GM18499 (cell line): ENCODE measurements around the gene TOGARAM2.
"Not testable (repeated sequence)": the region's sequence is repeated elsewhere in the genome, so short reads cannot be mapped to it uniquely, and the experiment has no call there.

Experiments used
- ATAC-seq: cut with Tn5 transposase; IDR thresholded peaks from one replicate; pipeline ENCODE4 v1.9.1; 2021; ENCODE audit warnings: moderate number of reproducible peaks; ENCODE audit not compliant: insufficient read depth, unreplicated experiment

The TOGARAM2 gene

DNA sequence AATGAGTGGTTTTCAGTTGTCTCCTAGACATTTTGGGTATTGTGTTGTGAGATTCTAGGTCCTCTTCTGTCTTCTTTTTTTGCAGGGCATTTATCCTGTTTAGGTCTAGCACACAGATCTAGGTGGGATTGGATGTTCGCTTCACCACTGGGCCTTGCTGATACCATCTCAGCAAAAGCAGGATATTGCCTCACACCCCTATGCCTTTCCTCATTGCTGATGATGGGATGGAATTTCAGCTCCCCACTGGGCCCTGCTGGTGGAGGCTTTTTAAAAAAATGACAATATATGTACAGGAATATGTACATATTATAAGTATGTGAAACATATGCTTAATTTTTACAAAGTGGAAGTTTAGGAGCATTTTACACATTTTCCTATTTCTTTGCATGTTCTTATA, 5.4 kb upstream of the TOGARAM2 start:
- no peak for ATAC-seq

DNA sequence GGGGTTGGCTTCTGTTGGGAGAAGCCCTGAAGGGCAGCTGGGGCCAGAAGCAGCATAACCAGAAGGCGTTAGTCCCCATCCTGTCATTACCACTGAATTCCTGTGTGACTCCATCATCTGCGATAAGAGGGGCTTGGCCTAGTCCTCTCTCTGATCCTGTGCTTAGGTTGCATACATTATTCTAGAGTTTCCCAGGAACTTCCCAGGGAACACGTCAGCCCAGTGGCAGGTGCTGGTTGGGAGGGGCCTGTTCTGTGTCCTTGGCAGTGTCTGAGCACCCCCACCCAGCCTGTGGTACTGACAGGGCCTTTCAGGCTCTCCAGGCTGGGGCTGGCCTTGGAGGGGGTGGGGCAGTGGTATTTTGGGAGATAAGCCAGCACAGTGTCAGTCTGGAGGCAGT, 4.5 kb upstream of the TOGARAM2 start:
- ATAC-seq, result no peak

DNA sequence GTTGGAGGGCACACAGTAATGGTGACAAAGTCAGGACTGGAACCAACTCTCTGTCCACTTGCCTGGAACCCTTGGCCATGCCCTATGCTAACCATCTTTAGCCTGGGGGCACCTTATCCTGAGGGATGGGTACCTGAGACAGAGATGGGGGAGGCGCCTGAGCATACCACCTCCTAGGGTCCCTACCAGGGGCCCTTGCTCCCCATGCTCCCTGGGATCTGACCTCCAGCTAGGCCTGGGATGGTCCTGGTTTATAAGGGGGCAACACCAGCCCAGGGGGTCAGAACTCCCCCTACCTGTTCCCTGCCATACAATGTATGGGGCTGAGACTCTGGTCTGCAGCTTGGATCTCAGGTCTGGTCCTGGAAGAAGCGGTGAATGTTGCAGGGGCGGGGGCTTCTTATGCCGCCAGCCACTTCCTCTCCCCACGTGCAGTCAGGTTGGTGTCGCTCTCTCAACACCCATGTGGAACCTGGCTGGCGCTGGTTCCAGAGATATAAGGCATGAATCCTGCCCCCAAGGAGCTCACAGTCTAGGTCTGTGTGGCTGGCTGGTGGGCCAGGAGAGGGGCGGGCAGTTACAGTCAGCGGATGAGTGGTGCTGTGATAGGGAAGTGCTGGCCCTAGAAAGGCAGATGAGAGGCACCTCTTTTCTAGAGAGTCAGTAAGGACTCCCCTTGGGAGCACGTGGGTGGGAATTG, 3.8 kb upstream of the TOGARAM2 start:
- ATAC-seq, result no peak

DNA sequence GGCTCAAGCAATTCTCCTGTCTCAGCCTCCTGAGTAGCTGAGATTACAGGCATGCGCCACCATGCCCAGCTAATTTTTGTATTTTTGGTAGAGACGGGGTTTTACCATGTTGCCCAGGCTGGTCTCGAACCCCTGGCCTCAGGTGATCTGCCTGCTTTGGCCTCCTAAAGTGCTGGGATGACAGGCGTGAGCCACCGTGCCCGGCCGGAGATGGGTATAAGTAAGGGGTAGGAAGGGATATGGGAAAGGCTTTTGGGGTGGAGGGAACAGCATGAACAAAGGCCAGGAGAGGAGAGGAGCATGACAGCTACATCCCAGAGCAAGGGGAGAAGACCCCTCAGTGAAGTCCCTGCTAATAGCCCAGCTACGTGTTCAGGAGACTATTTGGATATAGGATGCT, 3.1 kb upstream of the TOGARAM2 start:
- not testable (repeated sequence) for ATAC-seq

DNA sequence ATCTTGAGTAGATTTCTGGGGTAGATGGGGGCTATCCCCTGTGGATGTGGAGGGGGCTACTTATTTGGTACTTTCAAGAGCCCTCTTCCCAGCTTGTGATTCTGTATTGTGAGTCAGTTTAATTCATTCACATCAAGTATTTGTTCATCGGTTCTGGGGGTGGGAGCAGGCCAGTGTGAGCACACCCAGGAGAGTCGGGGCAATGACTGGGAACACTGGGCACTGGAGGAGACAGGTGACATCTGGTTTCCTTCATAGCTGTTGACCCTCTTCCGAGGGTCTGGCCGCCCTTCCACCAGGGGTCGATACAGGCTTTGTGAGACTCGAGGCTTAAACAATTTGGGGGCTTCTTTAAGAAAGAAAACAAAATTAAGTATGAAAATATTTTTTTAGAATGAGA, 2.5 kb upstream of the TOGARAM2 start:
- no peak for ATAC-seq

DNA sequence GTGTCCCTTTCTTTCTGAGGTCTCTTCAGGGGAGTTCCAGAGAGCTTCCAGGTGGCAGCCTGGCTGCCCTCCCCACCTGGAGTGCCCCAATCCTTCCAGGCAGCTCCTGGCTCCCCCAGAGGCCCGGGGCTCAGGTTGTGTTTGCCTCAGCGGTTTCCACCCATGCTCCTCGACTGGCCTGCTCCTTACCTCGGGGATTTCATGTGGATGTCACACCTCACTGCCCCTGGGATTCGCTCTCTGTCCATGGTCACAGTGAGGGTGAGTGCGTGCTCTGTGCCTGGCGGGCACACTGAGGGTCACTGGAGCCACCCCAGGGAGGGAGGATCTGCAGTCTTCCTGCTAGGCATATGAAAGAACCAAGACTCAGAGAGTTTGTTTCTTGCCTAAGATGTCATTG, 2.1 kb upstream of the TOGARAM2 start:
- no peak for ATAC-seq

DNA sequence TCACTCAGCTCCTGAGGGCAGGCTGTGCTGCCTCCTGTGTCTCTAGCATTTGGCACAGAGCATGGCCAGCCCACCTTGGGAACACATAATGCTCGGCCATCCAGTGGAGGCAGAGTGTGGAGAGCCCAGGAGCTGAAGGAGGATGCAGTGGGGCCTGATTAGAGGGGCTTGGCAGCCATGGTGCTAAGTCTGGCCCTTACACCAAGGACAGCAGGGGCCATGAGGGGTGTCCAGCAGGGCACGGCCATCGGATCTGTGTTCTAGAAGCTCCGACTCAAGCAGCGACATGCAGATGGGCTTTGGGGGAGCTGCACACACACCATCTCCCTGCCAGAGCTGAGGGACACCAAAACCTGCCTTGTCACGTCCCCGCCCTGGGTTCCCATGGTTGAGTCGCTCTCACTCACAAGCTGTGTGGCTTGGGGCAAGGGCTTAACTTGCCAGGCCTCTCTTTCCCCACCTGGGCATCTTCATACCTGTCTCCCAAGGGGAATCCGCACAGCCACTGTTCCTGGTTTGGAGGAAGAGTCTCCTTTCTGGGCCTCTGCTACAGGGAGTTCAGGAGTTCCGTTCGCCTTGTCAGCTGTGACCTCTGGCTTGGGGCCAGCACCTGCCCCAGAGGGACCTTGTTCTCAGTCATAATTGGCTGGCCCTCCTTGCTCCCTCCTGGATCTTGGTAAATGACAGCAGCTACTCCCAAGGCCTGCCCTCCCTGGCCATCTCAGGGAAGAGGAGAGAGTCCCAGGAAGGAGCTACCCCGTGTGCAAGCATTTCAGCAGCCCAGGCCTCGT, 1.3 kb upstream of the TOGARAM2 start:
- no peak for ATAC-seq

DNA sequence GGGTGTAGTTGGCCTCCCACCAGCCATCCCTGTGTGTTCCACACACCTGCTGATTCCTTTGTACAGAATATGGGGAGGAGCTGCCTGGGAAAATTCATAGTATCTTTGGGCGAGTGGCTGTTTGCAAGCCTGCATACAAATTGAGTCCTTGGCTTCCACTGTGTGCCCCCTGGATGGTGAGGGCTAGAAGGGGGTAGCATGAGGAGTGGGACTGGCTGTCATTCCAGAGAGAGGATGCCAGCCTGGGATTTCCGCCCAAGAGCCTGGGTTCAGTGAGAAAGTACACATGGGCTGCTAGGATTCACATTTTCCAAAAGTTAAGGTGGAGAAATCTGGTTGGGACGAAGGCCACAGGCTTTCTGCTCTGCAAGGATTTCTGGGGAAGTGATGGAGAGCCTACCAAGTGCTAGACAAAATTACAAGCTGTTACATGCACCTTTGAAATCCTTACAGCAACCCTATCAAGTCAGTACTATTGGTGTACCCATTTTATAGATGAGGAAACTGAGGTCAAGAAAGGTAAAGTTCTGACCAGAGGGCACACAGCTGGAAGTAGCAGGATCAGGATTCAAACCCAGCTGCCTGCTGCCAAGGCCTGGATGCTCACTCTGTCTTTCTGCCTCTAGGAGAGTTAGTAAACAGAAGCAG, 606 bp upstream of the TOGARAM2 start:
- ATAC-seq, result no peak

DNA sequence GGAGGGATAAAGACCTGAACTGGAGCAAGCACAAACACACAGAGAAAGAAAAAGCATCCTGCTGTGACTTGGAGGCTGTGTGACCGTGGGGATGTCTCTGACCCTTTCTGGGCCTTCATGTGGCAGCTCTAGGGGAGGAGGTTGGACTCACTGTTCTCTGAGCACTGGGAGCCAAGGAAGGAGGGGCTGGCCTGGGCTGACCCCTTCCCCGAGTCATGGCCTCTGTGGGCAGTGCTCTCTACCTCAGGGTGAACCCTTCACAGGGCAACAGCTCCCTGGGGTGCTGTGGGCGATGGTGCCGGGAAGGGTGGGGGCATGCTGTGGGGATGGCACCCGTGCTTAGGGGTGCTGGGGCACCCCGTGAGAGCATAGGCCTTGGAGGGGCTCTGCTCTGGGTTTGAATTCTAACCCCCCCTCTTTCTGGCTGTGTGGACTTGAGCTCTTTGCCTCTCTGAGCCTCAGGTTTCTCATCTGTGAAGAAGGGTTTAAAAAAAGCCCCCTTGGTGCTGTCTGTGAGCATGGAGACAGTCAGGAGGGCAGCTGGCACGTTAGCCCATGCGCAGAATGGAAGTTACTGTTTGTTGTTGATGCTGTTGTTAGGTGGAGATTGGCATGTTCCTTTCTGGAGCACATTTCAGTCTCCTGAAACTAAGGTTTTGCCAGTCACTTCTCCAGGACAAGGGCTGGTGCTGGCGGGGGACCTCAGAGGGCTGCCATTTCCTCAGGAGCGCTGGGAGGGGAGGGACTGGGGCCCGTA, 700 bp downstream of the TOGARAM2 start:
- no peak for ATAC-seq

DNA sequence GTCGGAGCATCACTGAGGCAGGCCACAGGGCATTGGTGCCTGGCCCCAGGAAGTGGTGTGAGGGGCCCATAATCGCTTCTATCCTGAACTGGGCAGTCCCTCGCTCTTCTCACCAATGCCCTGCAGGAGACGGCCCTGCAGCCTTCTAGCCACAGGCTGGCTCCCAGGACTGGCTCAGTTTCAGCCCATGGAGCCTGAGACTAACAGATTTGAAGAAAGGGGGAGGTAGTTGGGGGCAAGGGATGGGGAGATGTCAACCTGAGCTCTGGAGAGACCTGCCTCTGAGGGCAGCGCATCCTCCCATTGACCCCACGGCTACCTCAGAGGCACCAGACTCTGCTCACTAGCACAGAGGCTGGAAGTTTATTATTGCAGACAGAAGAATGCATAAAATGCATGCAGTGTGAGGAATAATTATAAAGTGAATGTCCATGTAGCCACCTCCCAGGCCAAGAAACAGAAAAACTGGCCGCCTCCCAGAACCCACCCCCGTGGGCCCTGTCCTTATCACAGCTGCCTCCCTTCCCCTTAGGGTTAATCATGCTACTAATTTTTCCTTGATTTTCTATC, 1.4 kb downstream of the TOGARAM2 start:
- no peak for ATAC-seq

DNA sequence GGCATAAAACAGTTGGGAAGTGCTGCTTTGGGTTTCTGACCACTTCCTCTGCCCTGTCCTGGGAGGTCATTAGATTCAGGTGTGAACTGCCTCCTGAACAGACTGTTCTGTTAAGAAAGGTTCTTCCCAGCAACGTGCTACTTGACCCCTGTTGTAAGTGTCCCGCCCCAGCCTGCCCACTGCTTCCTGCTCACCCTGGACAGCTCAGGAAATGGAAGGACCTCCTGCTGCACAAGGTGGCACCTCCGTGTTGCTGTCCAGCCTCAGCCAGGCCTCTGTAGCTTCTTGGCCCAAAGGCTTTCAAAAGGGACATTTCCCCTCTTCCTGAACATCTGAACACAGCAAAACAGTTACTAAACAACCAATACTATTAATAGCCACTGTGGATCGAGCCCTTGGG, 5.3 kb downstream of the TOGARAM2 start:
- ATAC-seq, result no peak

DNA sequence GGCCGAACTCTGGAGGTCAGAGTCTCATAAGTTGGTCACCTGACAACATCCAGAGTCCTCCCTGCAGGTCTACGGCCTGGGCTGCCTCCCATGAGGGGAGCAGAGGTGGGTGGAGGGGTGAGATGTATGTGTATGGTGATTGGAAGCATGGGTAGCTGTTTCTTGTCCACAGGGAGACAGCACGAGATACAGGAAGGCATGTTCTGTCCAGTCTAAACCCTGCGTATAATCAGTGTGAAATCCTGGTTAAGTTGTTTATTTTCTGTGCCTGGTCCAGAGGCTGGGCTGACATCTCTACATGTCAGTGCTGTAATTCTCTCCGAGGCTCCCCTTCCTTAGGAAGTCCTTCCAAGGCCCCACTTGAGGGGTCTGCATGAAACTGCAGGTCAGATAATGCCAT, 8.9 kb downstream of the TOGARAM2 start:
- ATAC-seq, result no peak

DNA sequence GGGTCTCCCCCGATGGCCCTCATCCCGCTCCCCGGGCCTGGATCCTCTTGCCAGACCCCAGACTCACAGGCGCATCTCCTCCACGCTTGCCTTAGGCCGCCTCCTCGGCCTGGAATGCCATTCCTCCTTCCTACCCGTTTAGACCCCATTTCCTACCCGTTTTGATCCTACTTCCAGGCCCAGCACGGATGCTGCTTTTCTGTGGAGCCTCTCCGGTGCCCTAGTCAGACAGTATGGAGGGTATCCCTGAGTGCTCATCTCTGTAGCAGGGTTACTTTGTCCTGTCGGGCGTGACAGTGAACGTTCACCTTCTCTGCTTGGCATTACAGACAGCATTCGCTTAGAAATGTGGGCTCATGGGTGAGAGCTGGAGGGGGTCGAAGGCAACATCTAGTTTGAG, 9.3 kb downstream of the TOGARAM2 start:
- no peak for ATAC-seq

DNA sequence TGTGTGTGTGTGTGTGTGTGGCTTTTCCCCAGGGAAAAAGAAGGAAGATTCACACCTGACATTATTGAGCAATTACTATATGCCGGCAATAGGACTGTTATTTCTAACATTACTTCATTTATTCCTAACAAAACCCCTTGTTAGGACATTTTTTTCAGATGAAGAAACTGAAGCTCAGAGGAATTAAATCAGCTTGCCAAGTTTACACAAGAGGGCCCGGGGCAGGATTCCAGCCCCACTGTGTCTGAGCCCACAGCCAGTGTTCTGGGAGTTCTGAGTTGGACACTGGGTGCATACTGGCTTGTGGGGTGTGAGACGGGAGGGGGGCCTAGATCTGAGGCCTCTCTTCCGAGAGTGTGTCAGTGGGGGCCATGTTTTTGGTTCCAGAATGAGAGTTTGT, 9.9 kb downstream of the TOGARAM2 start:
- ATAC-seq, result no peak

DNA sequence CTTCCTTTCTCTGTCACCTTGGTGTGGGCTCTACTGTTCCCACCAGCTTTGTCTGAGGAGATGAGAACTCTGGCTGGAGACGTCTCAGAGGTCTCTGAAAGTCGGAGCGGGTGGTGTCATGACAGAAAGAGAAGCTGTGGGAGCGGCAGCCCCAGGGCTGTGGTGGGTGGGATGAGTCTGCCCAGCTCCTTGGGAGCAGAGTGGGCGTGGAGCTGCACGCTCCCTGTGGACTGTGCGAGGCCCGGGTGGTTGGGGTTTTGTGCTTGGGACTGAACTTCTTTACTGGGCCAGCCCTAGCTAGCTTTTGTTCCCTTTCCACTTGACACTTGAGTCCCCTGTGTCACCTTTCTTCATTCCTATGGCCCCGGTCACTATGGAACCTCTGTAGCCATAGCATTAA, 10.4 kb downstream of the TOGARAM2 start:
- ATAC-seq, result no peak

DNA sequence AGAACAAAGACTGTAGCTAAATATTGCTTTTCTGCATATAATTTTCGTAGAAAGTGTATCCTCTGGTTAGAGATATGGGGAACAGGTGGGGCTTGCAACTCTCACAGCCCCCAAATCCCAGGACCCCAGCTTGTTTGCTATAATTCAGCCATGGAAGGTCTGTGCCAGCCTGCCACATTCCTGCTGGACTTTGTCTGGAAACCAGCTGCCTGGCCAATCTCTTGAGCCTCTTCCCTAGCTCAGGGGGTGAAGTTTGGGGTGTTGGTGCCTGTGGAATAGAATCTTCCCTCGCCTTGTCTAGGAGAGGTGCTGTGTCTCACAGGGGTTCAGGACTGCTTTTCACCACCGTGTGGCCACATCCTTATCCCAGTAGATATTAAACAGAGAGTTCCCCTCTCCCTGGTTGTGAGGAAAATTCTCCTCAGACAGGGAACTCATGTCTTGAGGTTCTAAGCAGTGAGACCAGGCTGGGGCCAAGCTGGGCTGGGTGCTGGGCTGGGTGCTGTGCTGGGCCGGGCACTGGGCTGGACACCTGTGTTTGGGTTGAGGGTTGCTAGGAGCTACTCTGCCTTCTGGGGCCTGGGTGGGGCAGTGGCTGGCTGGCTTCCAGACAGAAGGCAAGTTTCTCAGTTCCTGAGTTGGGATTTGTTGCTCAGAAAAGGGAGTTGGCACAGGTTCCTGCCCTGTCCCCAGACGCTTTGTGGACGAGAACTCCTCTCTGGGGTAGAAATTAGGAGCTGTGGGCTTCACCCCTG, 12.3 kb downstream of the TOGARAM2 start:
- no peak for ATAC-seq

DNA sequence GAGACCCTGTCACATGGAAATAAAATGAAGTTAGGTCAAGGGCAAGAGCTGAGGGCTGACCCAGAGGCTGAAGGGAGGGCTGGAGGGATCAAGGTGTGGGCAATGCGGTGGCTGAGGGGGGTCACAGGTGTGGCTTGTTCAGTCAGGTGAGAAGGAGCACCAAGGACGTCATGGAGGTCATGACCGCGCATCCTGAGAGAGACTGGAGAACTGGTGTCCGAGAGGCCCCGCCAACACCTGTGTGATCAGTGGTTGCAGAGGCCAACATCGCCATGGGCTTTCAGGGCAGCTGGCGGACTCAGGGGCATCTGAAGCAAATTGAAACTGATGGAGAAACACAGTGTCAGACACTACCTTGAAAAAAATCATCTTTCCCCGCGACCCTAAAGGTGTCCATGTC, 13.0 kb downstream of the TOGARAM2 start:
- ATAC-seq, result no peak

DNA sequence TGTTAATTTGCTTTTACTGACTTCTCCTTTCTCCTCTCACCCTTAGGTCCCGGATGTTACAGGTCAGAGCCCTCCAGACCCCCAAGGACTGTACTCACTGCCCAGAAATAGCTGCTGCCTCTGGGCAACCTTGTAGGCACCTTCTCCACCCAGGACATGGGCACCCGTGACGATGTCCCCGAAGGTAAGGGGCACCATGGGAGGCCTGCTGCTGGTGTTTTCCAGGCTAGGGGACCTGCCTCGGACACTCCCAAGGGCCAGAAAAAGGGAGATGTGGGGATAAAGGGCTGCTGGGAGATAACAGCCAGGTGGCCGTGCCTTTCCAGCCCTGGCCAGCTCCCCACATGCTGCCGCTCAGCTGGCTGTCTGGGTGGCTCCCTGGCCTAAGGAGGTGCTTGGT, 13.6 kb downstream of the TOGARAM2 start:
- no peak for ATAC-seq

DNA sequence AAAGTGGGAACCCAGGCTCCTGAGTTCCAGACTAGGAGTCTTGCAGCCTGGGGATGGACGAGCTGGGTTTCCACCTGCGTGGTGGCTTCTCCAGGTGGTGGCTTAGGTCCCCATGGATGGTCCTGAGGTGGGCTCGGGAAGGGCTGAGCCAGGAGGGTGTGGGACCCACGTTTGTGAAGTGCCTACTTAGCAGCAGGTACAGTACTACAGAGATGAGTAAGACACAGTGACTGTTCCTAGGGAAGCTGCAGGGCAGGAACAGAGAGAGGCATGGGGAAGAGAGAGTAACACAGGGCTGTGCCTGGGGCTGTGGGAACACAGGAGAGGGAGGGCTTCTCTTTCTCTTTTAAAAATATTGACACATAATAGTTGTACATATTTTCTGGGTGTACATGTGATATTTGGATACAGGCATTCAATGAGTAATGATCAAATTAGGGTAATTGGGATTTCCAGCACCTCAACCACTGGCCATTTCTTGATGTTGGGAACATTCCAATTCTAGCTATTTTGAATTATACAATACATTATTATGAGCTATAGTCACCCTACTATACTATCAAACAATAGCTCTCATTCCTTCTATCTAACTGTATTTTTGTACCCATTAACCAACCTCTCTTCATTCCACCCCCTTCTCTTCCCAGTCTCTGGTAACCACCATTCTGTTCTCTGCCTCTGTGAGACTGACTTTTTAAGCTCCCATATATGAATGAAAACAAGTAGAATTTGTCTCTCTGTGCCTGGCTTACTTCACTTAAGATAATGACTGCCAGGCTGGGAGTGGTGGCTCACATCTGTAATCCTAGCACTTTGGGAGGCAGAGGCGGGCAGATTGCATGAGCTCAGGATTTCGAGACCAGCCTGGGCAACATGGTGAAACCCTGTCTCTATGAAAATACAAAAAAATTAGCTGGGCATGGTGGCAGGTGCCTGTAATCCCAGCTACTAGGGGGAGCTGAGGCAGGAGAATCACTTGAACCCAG, 15.0 kb downstream of the TOGARAM2 start:
- no peak for ATAC-seq
